Fibroblast of peridontal ligament (primary cell): ENCODE data around the gene TSPAN32.
"Not testable (repeated sequence)": the region's sequence is repeated elsewhere in the genome, so short reads cannot be mapped to it uniquely, and the experiment has no call there.

ENCODE experiments used
- DNase-seq: peaks from one replicate; pipeline ENCODE4 v3.0.0-alpha.2; 2010; ENCODE audit errors: extremely low read depth

The TSPAN32 gene

DNA sequence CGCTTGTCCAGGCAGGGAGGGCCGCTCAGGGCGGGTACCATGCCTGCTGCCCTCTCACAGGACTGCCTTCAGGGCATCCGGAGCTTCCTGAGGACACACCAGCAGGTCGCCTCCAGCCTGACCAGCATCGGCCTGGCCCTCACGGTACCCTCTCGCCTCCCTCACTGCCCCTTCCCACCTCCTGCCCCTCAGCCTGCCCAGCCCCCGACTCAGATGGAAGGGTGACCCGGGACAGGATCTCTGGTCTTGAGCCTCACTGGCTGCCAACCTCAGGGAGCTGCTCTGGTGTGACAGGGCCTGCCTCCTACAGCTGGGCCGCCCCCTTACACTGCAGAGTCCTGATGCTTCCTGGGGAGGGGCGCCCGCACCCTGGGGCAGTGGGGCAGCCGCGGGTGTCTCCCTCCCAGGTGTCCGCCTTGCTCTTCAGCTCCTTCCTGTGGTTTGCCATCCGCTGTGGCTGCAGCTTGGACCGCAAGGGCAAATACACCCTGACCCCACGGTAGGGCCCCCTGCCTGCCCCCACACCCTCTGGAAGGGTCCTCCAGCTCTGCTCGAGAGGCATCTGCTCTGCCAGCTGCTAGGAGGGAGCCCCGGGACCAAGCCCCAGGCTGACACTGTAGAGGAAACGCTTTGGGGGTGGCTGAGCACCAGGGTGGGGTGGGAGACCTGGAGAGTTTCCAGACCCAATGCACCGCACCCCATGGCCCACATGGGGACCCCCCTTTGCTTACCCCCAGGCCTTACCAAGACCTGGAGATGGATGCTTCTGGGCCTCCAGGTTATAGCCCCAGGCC lies 14.6 kb downstream of the TSPAN32 start:
- no peak for DNase-seq

DNA sequence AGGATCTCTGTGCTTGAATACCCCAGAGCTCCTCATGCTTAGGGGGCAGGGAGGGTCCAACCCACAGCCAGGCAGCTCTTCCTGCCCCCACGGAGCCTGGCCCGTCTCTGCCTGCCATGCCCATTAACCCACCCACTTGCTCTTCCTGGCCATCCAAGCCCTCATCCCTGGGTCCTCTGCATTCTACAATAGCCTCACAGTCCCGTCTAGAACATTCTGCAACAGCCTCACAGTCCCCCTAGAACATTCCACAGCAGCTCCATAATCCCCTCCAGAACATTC lies 15.1 kb downstream of the TSPAN32 start:
- no peak for DNase-seq

DNA sequence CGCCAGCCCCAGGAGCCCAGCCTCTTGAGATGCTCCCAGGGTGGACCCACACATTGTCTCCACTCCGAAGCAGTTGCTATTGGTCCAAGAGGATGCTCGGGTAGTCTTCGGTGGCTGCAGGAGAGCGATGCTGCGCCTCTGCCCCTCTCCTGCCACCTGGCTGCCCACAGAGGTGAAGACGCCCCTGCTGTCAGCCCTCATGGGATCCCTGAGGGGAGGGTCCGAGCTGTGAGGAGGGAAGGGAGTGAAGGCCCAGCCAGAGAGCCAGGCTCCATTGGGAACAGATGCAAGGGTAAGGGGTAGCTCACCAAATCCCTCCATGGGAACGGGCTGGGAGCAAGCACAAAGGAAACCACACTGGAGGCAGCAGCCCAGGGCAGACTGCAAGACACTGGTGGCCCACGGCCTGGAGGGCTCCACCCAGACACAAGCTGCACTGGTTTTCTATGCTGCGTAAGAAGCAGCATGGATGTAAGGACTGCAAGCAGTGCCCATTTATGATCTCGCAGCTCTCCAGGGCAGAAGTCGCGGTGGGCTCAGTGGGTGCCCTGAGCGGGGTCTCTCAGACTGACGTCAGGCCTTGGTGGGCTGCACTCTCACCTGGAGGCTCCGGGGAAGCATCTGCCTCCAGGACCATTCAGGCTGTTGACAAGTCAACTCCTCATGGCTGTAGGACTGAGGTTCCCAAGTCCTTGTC lies 15.7 kb downstream of the TSPAN32 start:
- no peak for DNase-seq

DNA sequence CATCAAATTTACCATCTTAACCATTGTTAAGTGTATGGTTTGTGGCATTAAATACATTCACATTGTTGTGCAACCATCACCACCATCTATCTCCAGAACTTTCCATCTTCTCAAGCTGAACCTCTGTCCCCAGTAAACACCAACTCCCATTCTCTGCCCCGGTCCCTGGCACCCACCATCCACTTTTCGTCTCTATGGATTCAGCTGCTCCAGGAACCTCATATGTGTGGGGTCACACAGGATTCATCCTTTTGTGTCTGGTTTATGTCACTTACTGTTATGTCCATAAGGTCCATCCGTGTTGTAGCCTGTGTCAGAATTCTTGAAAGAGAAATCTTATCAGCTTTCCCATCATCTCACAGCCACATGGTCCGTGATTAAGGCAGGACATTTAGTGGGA lies 16.3 kb downstream of the TSPAN32 start:
- no peak for DNase-seq

DNA sequence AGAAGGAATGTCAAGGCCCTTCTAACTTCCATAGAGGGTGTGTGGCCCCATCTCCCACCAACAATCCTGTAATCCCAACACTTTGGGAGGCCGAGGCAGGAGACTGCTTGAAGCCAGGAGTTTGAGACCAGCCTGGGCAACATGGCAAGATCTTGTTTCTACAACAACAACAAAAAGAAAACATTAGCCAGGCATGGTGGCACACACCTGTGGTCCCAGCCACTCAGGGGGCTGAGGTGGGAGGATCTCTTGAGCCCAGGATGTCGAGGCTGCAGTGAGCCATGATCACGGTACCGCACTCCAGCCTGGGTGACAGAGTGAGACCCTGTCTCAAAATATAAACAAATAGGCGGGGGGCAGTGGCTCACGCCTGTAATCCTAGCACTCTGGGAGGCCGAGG lies 16.9 kb downstream of the TSPAN32 start:
- no peak for DNase-seq

DNA sequence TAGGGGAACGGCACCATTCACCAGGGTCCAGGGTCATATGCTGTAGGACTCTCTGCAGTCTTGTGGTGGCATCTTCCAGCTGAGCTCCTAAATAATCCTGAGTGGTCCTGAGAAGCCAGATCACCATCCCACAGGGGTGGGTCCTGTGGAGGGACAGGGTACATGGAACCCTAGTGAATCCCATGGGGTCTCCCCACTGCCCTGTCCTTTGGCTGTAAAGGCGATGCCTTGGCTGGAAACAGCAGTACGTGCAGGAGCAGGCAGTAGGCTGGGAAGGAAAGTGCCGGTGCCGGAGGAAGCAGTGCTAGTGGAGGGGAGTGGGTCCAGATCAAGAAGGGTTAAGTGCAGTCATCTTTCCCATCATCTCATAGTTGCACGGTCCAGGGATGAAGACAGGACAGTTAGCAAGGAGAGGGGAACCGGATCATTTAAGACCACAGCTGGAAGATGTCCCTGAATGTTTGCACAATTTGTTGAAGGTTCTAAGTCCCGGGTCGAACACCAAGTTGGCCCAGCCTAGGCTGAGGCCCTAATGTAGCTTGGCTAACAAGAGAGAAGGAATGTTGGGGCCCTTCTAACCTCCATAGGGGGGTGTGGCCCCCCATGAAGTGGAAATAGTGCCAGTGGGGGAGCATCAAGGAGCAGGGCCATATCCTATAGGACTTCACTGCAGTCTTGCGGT lies 18.1 kb downstream of the TSPAN32 start:
- DNase-seq, result no peak

DNA sequence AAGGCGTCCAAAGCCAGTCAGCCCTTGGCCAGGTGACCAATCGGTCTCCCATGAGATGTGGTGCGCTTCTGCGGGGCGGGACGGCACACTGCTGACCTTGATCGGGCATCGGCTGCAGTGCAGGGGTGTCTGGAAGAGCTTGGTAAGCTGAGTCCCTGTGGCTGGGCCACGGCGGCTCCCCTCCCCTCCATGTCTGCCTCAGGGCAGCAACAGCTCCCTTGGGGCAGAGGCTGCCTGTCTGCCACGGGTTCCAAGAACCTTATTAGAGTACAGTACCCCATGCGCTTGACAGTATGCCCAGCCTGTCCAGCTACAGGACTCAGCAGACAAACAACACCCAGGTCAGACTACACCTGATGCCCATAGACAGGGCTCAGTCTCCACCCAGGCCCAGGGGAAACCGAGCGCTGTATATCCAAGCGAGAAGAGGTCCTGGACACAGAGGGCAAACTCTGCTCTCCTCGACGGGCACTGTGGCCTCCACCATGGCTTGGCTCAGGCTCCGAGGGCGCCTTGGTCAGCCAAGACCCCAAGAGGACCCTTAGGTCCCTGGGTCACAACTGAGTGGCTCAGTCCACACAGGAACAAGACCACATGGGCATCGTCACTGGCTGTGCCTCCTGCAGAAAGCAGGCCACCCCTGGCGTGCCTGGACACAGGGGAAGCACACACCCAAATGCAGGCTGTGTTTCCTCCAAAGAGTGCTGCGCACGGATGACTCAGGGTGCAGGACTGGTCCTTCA lies 18.9 kb downstream of the TSPAN32 start:
- no peak for DNase-seq

DNA sequence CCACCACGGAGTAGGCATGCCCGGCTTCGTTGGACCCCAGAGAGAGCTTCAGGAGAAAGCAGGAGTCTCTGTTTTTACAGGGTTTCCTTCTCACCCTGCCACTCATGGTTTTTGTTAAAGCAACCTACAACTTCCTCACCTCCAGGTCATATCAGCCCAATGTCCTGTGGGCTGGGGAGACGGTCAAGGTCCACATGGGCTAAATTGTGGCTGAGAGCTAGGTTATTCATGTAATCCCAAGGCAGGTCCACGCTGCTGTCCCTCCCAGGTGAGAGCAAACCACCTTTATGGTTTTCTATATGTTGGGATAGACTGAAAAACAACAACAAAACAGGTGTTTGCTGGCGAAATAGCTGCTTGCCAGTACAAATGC lies 19.5 kb downstream of the TSPAN32 start:
- no peak for DNase-seq

DNA sequence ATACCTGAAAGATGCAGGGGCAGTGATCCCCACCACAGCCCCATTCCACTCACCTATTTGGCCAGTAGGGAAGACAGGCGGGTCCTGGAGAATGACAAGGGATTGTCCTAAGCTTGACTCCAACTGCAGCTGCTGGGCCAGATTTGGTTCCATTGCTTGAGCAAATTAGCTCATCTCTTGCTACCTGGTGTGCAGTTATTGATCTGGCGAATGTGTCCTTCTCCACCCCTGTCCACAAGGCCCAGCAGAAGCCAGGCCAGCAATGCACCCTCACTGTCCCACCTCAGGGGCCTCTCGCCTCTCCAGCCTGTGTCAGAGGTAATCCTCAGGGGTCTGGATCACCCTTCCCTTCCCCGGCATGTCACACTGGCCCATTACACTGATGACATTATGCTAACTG lies 23.3 kb downstream of the TSPAN32 start:
- no peak for DNase-seq

DNA sequence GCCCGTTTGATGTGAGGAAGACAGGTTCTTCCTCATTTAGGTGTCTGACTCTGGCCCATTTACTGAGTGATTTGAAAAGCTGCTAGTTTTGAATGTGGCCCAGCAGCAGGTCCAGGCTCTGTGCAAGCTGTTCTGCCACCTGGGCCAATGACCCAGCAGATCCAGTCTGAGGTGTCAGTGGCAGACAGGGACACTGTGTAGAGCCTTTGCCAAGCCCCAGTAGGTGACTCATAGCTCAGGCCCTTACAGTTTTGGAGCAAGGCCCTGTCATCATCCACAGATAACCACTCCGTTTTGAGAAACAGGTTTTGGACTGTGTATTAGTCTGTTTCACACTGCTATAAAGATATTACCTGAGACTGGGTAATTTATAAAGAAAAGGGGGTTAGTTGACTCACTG lies 23.9 kb downstream of the TSPAN32 start:
- DNase-seq, result no peak

DNA sequence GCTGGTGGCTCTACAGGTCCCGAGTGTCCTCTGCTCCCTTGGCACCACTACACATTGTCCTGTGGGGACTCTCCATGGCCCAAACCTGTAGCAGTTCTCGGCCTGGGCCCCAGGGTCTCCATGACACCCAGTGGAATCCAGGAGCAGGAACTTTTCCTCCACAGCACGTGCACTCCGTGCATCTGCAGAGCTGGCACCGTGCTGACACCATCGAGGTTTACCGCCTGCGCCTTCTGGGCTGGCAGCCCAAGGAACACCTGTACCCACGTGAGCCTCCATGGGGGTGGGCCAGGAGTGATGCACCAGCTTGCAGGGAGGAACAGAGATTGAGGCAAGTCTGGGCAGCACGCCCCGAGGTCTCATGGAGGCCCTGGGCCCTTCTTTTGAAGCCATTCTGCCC lies 25.2 kb downstream of the TSPAN32 start:
- DNase-seq, result no peak

DNA sequence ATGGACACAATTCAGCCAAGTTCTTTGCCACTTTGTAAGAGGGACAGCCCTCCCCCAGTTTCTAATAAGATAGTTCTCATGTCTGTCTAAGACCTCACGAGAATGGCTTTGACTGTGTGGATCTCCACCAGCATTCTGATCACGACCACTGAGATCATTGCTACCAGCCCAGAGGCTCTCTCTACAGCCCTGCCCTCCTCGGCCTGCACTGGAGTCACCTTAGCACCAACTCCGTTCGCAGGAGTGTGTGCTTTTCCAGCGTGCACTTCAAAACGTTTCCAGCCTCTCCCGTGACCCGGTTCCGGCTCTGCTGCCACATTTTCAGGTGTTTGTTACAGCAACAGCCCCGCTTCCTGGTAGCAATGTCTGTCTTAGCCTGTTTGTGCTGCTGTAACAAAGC lies 26.2 kb downstream of the TSPAN32 start:
- no peak for DNase-seq

DNA sequence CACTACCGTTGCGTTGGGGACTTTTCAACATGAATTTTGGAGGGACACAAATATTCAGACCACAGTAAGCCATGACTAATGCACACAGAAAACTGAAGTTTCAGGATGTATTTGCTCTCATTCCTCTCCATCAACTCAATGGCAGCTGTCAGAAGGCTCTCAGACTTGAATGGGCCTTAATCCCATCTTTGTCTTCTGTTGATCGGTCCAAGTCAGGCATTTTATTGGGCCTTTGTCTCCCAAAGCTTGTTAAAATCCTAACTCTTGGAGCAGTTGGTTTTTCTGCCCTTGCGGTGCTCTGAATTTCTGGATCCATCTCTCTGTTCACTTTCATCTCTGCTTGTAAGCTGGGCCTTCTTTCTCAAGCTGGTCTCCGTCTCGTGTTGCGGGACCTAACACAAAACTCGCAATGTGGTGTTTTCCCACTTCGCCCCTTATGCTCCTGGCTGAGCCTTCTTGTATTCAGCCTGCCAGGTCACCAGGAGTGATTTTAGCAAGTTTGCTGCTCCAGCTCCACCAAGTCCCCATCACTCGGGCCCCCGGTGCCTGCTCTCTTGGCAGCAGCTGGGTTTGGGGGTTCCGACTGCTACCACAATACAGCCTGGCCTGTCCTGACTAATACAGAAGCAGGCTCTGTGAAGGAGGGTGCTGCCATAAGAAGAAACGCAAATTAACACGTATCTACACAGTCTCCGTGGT lies 27.0 kb downstream of the TSPAN32 start:
- no peak for DNase-seq

DNA sequence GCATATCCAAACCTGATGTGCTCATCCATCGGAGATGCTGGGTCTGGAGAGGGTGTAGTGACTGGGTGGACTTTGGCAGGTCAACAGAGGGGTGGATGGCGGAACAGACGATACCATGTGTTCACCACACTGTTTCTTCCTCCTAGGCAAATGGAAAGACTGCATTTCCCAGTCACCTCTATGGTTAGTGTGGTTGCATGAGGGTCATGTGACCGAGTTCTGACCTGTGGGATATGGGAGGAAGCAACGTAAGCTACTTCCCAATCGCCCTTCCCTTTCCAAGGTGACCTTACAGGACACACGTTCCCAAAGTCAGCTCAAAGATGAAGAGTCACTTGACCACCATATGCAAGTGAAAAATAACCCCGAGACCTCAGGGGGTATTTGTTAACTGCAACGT lies 27.7 kb downstream of the TSPAN32 start:
- DNase-seq, result no peak

DNA sequence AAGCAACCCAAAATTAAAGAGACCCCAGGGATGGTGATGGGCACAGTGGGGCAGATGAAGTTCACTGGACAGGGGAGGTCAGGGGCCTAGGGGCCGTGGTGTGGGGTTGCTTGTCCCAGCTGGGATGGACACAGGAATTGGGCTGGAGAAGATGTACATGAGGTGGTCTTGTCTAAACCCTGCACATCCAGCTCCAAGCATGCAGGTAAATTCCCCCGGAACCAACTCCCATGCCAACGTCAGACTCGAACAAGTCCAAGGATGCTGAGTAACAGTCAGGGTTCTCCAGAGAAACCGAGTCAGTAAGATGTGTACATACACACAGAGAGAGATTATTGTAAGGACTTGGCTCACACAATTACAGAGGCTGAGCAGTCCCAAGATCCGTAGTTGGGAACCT lies 28.9 kb downstream of the TSPAN32 start:
- DNase-seq, result no peak

DNA sequence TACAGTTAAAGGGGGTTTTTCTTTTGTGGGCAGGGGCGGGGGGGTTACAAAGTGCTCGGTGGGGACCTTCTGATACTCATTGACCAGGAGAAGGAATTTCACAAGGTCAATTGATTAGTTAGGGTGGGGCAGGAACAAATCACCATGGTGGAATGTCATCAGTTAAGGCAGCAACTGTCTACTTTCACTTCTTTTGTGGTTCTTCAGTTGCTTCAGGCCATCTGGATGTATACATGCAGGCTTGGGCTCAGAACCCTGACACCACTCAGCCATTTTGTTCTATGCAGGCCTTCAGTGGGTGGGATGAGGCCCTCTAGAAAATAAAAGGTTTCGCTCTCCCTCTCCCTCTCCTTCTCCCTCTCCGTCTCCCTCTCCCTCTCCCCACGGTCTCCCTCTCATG lies 29.6 kb downstream of the TSPAN32 start:
- DNase-seq, result no peak

DNA sequence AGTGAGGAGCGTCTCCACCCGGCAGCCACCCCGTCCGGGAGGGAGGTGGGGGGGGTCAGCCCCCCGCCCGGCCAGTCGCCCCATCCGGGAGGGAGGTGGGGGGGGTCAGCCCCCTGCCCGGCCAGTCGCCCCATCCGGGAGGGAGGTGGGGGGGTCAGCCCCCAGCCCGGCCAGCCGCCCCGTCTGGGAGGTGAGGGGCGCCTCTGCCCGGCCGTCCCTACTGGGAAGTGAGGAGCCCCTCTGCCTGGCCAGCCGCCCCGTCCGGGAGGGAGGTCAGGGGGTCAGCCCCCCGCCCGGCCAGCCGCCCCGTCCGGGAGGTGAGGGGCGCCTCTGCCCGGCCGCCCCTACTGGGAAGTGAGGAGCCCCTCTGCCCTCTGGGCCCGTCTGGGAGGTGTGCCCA lies 30.8 kb downstream of the TSPAN32 start:
- not testable (repeated sequence) for DNase-seq

DNA sequence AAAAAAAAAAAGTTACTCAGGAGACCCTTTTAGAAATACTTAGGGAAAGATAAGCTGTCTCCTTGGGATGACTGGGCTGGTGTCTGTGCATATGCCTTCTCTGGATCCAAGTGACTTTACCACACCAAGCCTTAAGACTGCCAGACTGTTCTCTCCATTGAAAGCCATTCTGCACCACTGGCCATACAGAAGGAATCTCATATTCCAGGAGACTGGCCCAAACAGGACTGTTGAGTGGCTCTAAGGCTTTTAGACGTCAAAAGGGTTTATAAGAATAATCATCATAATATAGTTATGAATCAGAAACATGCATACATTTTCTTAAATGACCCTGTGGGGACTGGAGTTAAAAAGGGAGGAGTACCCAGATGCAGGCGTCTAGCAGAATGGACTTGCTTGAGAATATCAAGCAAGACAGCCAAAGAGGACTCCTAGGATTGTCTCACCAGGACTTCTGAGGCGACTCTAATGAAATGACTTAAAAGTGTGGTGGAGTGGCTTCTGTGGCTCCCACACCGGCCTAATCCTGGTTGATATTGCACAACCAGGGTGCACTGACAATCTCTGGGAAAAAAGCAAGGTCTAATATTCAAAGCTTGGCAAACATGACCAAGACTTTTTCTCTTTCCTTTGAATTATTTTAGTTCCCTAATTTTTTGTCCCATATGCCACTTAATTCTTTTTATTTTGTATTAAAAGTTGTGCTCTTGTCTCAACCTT lies 31.8 kb downstream of the TSPAN32 start:
- not testable (repeated sequence) for DNase-seq

DNA sequence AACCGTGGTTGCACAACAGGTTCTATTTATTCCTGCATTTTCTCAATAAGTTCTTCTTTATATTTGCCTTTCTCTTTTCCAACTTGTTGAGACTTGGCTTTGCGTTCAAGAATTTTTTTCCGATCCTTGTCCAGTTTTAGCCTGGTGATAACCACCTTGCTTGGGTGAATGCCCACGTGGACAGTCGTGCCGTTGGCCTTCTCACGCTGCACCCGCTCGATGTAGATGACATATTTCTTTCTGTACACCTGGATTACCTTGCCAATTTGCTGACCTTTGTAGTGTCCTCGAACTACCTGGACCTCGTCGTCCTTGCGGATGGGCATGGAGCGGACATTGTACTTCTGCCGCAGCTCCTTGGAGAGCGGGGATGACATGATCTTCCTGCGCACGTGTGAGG lies 33.5 kb downstream of the TSPAN32 start:
- not testable (repeated sequence) for DNase-seq

DNA sequence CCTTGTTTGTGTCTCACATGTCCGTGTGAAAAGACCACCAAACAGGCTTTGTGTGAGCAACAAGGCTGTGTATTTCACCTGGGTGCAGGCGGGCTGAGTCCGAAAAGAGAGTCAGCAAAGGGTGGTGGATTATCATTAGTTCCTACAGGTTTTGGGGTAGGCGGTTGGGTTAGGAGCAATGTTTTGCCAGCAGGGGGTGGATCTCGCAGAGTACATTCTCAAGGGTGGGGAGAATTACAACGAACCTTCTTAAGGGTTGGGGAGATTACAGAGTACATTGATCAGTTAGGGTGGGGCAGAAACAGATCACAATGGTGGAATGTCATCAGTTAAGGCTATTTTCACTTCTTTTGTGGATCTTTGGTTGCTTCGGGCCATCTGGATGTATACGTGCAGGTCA lies 36.9 kb downstream of the TSPAN32 start:
- DNase-seq, result not testable (repeated sequence)

DNA sequence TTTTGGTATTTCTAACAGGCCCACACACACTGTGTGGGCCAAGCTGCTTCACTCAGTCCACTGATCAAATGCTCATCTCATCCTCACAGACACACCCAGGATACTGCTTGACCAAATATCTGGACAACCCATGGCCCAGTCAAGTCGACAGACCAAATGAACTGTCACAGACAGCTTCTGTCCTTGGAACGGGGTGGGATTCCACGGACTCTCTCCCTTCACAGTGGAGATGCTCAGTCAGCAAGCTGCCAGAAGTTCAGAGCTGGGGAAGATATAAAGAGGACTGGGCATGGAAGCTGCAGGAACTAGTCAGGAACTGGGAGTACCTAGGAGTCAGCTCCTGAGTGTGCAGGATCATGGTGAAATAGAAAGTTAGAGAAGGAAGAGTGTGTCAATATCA lies 40.7 kb downstream of the TSPAN32 start:
- DNase-seq, result no peak
